Nephron progenitor cell (in vitro differentiated cells): ENCODE results near the gene HTATSF1.

Experiments
- DNase-seq: peaks from one replicate; pipeline ENCODE4 v3.0.0; 2021
- H3K27ac Mint-ChIP-seq: 2 replicates; pipeline ENCODE4 v1.8.0; 2021; ENCODE audit warnings: mild to moderate bottlenecking, moderate library complexity, mixed read lengths
- H3K27me3 Mint-ChIP-seq: 2 replicates; pipeline ENCODE4 v1.8.0; 2021; ENCODE audit warnings: mild to moderate bottlenecking, low read depth, mixed read lengths; ENCODE audit not compliant: poor library complexity
- H3K36me3 Mint-ChIP-seq: 2 replicates; pipeline ENCODE4 v1.8.0; 2021; ENCODE audit warnings: low read depth, mixed read lengths
- H3K4me1 Mint-ChIP-seq: 2 replicates; pipeline ENCODE4 v1.8.0; 2021; ENCODE audit warnings: mixed read lengths
- H3K4me3 Mint-ChIP-seq: 2 replicates; pipeline ENCODE4 v1.8.0; 2021; ENCODE audit warnings: mild to moderate bottlenecking, moderate library complexity, mixed read lengths
- H3K9me3 Mint-ChIP-seq: 2 replicates; pipeline ENCODE4 v1.8.0; 2021; ENCODE audit warnings: mild to moderate bottlenecking, moderate library complexity, mixed read lengths
- CTCF ChIP-seq: fragments of 200-600 bp; sonication (generic); IDR thresholded peaks from 2 replicates; pipeline ENCODE4 v1.5.0; 2021; ENCODE audit warnings: antibody characterized with exemption

HTATSF1 gene

GRCh38 chrX:136542281-136542680 lies 44.9 kb downstream of the HTATSF1 start:
- Mint-ChIP-seq H3K27ac (no peak overlapping the region), H3K27me3 (peaks cover 11% of the 10 kb centered on the region), H3K9me3 (peaks cover 45% of the 10 kb centered on the region), H3K4me3 (no peak overlapping the region), H3K36me3 (no peaks in the 10 kb centered on the region), H3K4me1 (peaks cover 12% of the 10 kb centered on the region)
- no peak for TF ChIP-seq CTCF
- no peak for DNase-seq

GRCh38 chrX:136546371-136546781 lies 49.0 kb downstream of the HTATSF1 start:
- Mint-ChIP-seq H3K4me3 (no peak overlapping the region), H3K4me1 (peaks cover 8% of the 10 kb centered on the region)
- no peak for DNase-seq

GRCh38 chrX:136549226-136549625 lies 51.8 kb downstream of the HTATSF1 start:
- Mint-ChIP-seq H3K27ac (no peak overlapping the region), H3K9me3 (peaks cover 26% of the 10 kb centered on the region), H3K4me3 (no peak overlapping the region), H3K36me3 (no peaks in the 10 kb centered on the region), H3K27me3 (peaks cover 4% of the 10 kb centered on the region), H3K4me1 (peaks cover 5% of the 10 kb centered on the region)
- no peak for TF ChIP-seq CTCF
- no peak for DNase-seq

More at GRCh38 chrX:136546371-136546781, 49.0 kb downstream of the HTATSF1 start:
- TF ChIP-seq CTCF = no peak
- Mint-ChIP-seq H3K36me3 (no peaks in the 10 kb centered on the region), H3K27me3 (peaks cover 6% of the 10 kb centered on the region), H3K9me3 (peaks cover 38% of the 10 kb centered on the region), H3K27ac (no peak overlapping the region)

GRCh38 chrX:136551410-136551809 lies 54.0 kb downstream of the HTATSF1 start:
- no peak overlapping the region for H3K4me3 Mint-ChIP-seq
- H3K36me3 Mint-ChIP-seq = no peaks in the 10 kb centered on the region
- no peaks in the 10 kb centered on the region for H3K27me3 Mint-ChIP-seq
- DNase-seq = no peak
- no peak for TF ChIP-seq CTCF
- no peaks in the 10 kb centered on the region for H3K4me1 Mint-ChIP-seq
- H3K9me3 Mint-ChIP-seq = peaks cover 9% of the 10 kb centered on the region
- H3K27ac Mint-ChIP-seq = no peak overlapping the region

GRCh38 chrX:136555694-136556093 lies 58.3 kb downstream of the HTATSF1 start:
- no peak for TF ChIP-seq CTCF
- no peak overlapping the region for H3K4me3 Mint-ChIP-seq
- H3K27me3 Mint-ChIP-seq = no peaks in the 10 kb centered on the region
- DNase-seq = no peak
- no peaks in the 10 kb centered on the region for H3K9me3 Mint-ChIP-seq
- H3K4me1 Mint-ChIP-seq = no peaks in the 10 kb centered on the region
- H3K27ac Mint-ChIP-seq = no peak overlapping the region
- no peaks in the 10 kb centered on the region for H3K36me3 Mint-ChIP-seq
